SK-N-SH treated with all-trans-retinoic acid at 6 μM for 48 hours (cell line): Measurements from ENCODE around the gene TTLL8.

Source experiments
- BACH2 ChIP-seq: fragments of 250-450 bp; sonication (Bioruptor Pico); IDR thresholded peaks from 2 replicates; pipeline ENCODE4 v1.9.0; 2021; ENCODE audit warnings: mild to moderate bottlenecking, borderline replicate concordance
- CREB5 ChIP-seq: fragments of 250-450 bp; sonication (Bioruptor Pico); IDR thresholded peaks from 2 replicates; pipeline ENCODE4 v1.5.1; 2020; ENCODE audit warnings: low read depth, mild to moderate bottlenecking, moderate library complexity
- CSDC2 ChIP-seq: fragments of 250-450 bp; sonication (Bioruptor Pico); IDR thresholded peaks from 2 replicates; pipeline ENCODE4 v1.5.0; 2020; ENCODE audit warnings: mild to moderate bottlenecking, moderate library complexity
- ISL1 ChIP-seq: fragments of 250-450 bp; sonication (Bioruptor Pico); IDR thresholded peaks from 2 replicates; pipeline ENCODE4 v2.1.2; 2022; ENCODE audit warnings: mild to moderate bottlenecking, moderate library complexity
- OSR1 ChIP-seq: fragments of 250-450 bp; sonication (Bioruptor Pico); IDR thresholded peaks from 2 replicates; pipeline ENCODE4 v1.8.0; 2022; ENCODE audit warnings: moderate library complexity, mild to moderate bottlenecking, inconsistent platforms
- PATZ1 ChIP-seq: fragments of 250-450 bp; sonication (Bioruptor Pico); IDR thresholded peaks from 2 replicates; pipeline ENCODE4 v1.8.0; 2020; ENCODE audit warnings: mild to moderate bottlenecking, moderate library complexity, borderline replicate concordance
- PPARA ChIP-seq: fragments of 250-450 bp; sonication (Bioruptor Pico); IDR thresholded peaks from 2 replicates; pipeline ENCODE4 v1.5.0; 2020; ENCODE audit warnings: mild to moderate bottlenecking, borderline replicate concordance
- TCF4 ChIP-seq: fragments of 250-450 bp; sonication (Bioruptor Pico); IDR thresholded peaks from 2 replicates; pipeline ENCODE4 v1.8.0; 2021; ENCODE audit warnings: mild to moderate bottlenecking, moderate library complexity, borderline replicate concordance

GRCh38 chr22:50080077-50080465 is 22.0 kb upstream of the TTLL8 start:
- TF ChIP-seq CSDC2 (CRISPR knock-in tag) (no peak), CREB5 (CRISPR knock-in tag) (no peak), BACH2 (no peak), PATZ1 (CRISPR knock-in tag) (no peak), PPARA (CRISPR knock-in tag) (no peak), TCF4 (CRISPR knock-in tag) (no peak), ISL1 (CRISPR knock-in tag) (no peak), OSR1 (no peak)
